Calu3 (cell line): ENCODE results near the gene LINC01488. TPM values are rescaled to one million over a fixed set of nuclear protein-coding genes. Genes with fewer than 3 reads are reported as not detected.

Source experiments
- BruUV-seq: library from RNA; stranded (reverse); fragments of 400-500 nt; replicated peaks from 2 replicates; lab custom pipeline; 2021; lab: Mats Ljungman, UMichigan
- CTCF ChIA-PET: fragments of 300-600 bp; sonication (Branson Sonifier 250); formaldehyde crosslinking; loops from one replicate; lab custom pipeline; 2022; ENCODE audit warnings: antibody characterized with exemption; lab: Charles Lee
- DNase-seq: peaks from one replicate; pipeline ENCODE4 v3.0.0; 2022
- H3K27ac Mint-ChIP-seq: one replicate; pipeline ENCODE4 v1.8.0; 2022; ENCODE audit warnings: mixed read lengths; ENCODE audit not compliant: unreplicated experiment
- H3K27me3 Mint-ChIP-seq: one replicate; pipeline ENCODE4 v1.8.0; 2022; ENCODE audit warnings: mixed read lengths; ENCODE audit not compliant: unreplicated experiment
- H3K36me3 Mint-ChIP-seq: one replicate; pipeline ENCODE4 v1.8.0; 2022; ENCODE audit warnings: mild to moderate bottlenecking, moderate library complexity, mixed read lengths; ENCODE audit not compliant: insufficient read depth, unreplicated experiment
- H3K4me1 Mint-ChIP-seq: one replicate; pipeline ENCODE4 v1.8.0; 2022; ENCODE audit warnings: mild to moderate bottlenecking, low read depth, mixed read lengths; ENCODE audit not compliant: unreplicated experiment
- H3K4me3 Mint-ChIP-seq: one replicate; pipeline ENCODE4 v1.8.0; 2022; ENCODE audit warnings: mild to moderate bottlenecking, low read depth, moderate library complexity, mixed read lengths; ENCODE audit not compliant: unreplicated experiment
- H3K9me3 Mint-ChIP-seq: one replicate; pipeline ENCODE4 v1.8.0; 2022; ENCODE audit warnings: low read depth, mixed read lengths; ENCODE audit not compliant: unreplicated experiment
- intact Hi-C: fragments of 100-400 bp; cut with micrococcal nuclease; formaldehyde crosslinking; loops from one replicate; pipeline ENCODE4 v1.10.0; 2022; ENCODE audit not compliant: unreplicated experiment
- total RNA-seq: library from RNA; stranded (reverse); gene quantifications from 2 replicates; pipeline ENCODE4 v1.2.3, GENCODE V29; 2022
- TF ChIP-seq, protein P1 (sequence below): fragments of 200-600 bp; IDR thresholded peaks from one replicate; pipeline ENCODE4 v1.8.0; 2022; ENCODE audit warnings: antibody characterized with exemption; ENCODE audit not compliant: unreplicated experiment

LINC01488 gene
- total RNA-seq, 1 experiment from 2014 or later = not detected

- DNase-seq = no peak
- intact Hi-C loops = no loop called here
Observed at GRCh38 chr11:69516526-69516925, 35.1 kb downstream of the LINC01488 start.

GRCh38 chr11:69518081-69518950 lies 36.9 kb downstream of the LINC01488 start:
- intact Hi-C loops = no loop called here
- no peaks in the 10 kb centered on the region for H3K4me1 Mint-ChIP-seq
- H3K27me3 Mint-ChIP-seq = no peaks in the 10 kb centered on the region
- H3K27ac Mint-ChIP-seq = no peak overlapping the region
- no peak overlapping the region for H3K4me3 Mint-ChIP-seq
- no peak for DNase-seq
- CTCF ChIA-PET = no interaction called here
- TF ChIP-seq, protein P1, sequence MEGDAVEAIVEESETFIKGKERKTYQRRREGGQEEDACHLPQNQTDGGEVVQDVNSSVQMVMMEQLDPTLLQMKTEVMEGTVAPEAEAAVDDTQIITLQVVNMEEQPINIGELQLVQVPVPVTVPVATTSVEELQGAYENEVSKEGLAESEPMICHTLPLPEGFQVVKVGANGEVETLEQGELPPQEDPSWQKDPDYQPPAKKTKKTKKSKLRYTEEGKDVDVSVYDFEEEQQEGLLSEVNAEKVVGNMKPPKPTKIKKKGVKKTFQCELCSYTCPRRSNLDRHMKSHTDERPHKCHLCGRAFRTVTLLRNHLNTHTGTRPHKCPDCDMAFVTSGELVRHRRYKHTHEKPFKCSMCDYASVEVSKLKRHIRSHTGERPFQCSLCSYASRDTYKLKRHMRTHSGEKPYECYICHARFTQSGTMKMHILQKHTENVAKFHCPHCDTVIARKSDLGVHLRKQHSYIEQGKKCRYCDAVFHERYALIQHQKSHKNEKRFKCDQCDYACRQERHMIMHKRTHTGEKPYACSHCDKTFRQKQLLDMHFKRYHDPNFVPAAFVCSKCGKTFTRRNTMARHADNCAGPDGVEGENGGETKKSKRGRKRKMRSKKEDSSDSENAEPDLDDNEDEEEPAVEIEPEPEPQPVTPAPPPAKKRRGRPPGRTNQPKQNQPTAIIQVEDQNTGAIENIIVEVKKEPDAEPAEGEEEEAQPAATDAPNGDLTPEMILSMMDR = no peak
- peaks cover 13% of the 10 kb centered on the region for H3K9me3 Mint-ChIP-seq
- H3K36me3 Mint-ChIP-seq = peaks cover 4% of the 10 kb centered on the region
- no TSS peak for BruUV-seq

More at GRCh38 chr11:69516526-69516925, 35.1 kb downstream of the LINC01488 start:
- H3K27me3 Mint-ChIP-seq = no peaks in the 10 kb centered on the region
- H3K36me3 Mint-ChIP-seq = peaks cover 4% of the 10 kb centered on the region
- BruUV-seq = no TSS peak
- no peak overlapping the region for H3K4me3 Mint-ChIP-seq
- peaks cover 13% of the 10 kb centered on the region for H3K9me3 Mint-ChIP-seq
- TF ChIP-seq, protein P1 = no peak
- no peaks in the 10 kb centered on the region for H3K4me1 Mint-ChIP-seq
- CTCF ChIA-PET = no interaction called here
- no peak overlapping the region for H3K27ac Mint-ChIP-seq

- no peak overlapping the region for H3K4me3 Mint-ChIP-seq
- no peaks in the 10 kb centered on the region for H3K4me1 Mint-ChIP-seq
- H3K27ac Mint-ChIP-seq = no peak overlapping the region
- peaks cover 4% of the 10 kb centered on the region for H3K36me3 Mint-ChIP-seq
- CTCF ChIA-PET = no interaction called here
- BruUV-seq = no TSS peak
- TF ChIP-seq, protein P1 = no peak
- peaks cover 13% of the 10 kb centered on the region for H3K9me3 Mint-ChIP-seq
- DNase-seq = no peak
- intact Hi-C loops = no loop called here
- H3K27me3 Mint-ChIP-seq = no peaks in the 10 kb centered on the region
Observed at GRCh38 chr11:69520186-69520916, 38.9 kb downstream of the LINC01488 start.

DNA sequence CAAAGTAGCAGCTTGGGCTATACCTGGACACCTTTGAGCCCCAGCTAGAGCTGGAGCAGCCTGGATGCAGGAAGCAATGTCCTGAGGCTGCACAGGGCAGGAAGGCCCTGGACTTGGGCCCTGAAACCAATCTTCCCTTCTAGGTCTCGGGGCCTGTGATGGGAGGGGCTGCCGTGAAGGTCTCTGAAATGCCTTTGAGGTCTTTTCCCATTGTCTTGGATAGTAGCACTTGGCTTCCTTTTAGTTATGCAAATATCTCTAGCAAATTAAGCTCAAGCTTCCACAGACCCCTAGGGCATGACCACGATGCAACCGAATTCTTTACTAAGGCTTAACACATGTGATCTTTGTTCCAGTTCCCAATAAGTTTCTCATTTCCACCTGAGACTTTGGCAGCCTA lies 40.0 kb downstream of the LINC01488 start:
- no peaks in the 10 kb centered on the region for H3K27me3 Mint-ChIP-seq
- TF ChIP-seq, protein P1 = no peak
- DNase-seq = no peak
- no peak overlapping the region for H3K27ac Mint-ChIP-seq
- no TSS peak for BruUV-seq
- peaks cover 13% of the 10 kb centered on the region for H3K9me3 Mint-ChIP-seq
- H3K4me3 Mint-ChIP-seq = no peak overlapping the region
- no peaks in the 10 kb centered on the region for H3K4me1 Mint-ChIP-seq
- CTCF ChIA-PET = no interaction called here
- intact Hi-C loops = no loop called here
- peaks cover 4% of the 10 kb centered on the region for H3K36me3 Mint-ChIP-seq
